Keratinocyte (primary cell): ENCODE data around the gene SAE1. TPM values are rescaled to one million over a fixed set of nuclear protein-coding genes. Genes with fewer than 3 reads are reported as not detected.

Experiments used
- DNase-seq: peaks from one replicate; pipeline ENCODE4 v3.0.0-alpha.2; 2011; ENCODE audit warnings: low read depth, missing footprints, low spot score
- FAIRE-seq: peaks from 2 replicates; lab custom pipeline; 2011; peaks lifted over from hg19 to GRCh38; lab: Jason Lieb, UNC
- H2AFZ ChIP-seq: 2 replicates; pipeline ENCODE4 v1.6.0; 2012; ENCODE audit warnings: low read length, control low read depth, inconsistent platforms; ENCODE audit not compliant: control insufficient read depth
- H3K27ac ChIP-seq: 2 replicates; pipeline ENCODE4 v1.5.1; 2011; ENCODE audit warnings: low read length; ENCODE audit not compliant: control insufficient read depth, insufficient read depth
- H3K27me3 ChIP-seq: 3 replicates; pipeline ENCODE4 v1.6.0; 2011; ENCODE audit warnings: low read length; ENCODE audit not compliant: control insufficient read depth, insufficient read depth; ENCODE audit errors: extremely low read depth
- H3K36me3 ChIP-seq, 2 experiments: 2 replicates in 1 of 2; 3 replicates in 1 of 2; pipeline ENCODE4 v1.5.1; 2011; ENCODE audit warnings: low read length in 2 of 2, mild to moderate bottlenecking in 1 of 2; ENCODE audit not compliant: control insufficient read depth in 2 of 2, insufficient read depth in 2 of 2; ENCODE audit errors: extremely low read depth in 1 of 2
- H3K4me1 ChIP-seq: 3 replicates; pipeline ENCODE4 v1.5.1; 2011; ENCODE audit warnings: low read length; ENCODE audit not compliant: control insufficient read depth, insufficient read depth; ENCODE audit errors: extremely low read depth
- H3K4me2 ChIP-seq: 3 replicates; pipeline ENCODE4 v1.6.0; 2011; ENCODE audit warnings: low read depth, low read length; ENCODE audit not compliant: control insufficient read depth, insufficient read depth; ENCODE audit errors: extremely low read depth
- H3K4me3 ChIP-seq, 3 experiments: fragments of 200-600 bp in 1 of 3; sonication (generic) in 1 of 3; 2 replicates in 2 of 3; 3 replicates in 1 of 3; pipeline ENCODE4 v1.5.1; 2011 to 2016; ENCODE audit warnings: low read length in 3 of 3, mild to moderate bottlenecking in 3 of 3, control low read depth in 2 of 3, inconsistent platforms in 1 of 3, low read depth in 1 of 3, mixed read lengths in 1 of 3, mixed run types in 1 of 3, moderate library complexity in 1 of 3; ENCODE audit not compliant: control insufficient read depth in 2 of 3, insufficient read depth in 2 of 3; ENCODE audit errors: extremely low read depth in 1 of 3
- H3K79me2 ChIP-seq: 2 replicates; pipeline ENCODE4 v1.6.0; 2012; ENCODE audit warnings: low read length; ENCODE audit not compliant: control insufficient read depth, insufficient read depth
- H3K9ac ChIP-seq: 3 replicates; pipeline ENCODE4 v1.6.0; 2011; ENCODE audit warnings: low read length; ENCODE audit not compliant: control insufficient read depth, insufficient read depth; ENCODE audit errors: extremely low read depth
- H3K9me1 ChIP-seq: 3 replicates; pipeline ENCODE4 v1.6.0; 2011; ENCODE audit warnings: low read length; ENCODE audit not compliant: control insufficient read depth, insufficient read depth; ENCODE audit errors: extremely low read depth
- H3K9me3 ChIP-seq: 2 replicates; pipeline ENCODE4 v1.5.1; 2012; ENCODE audit warnings: low read depth, low read length; ENCODE audit not compliant: control insufficient read depth
- H4K20me1 ChIP-seq: 3 replicates; pipeline ENCODE4 v1.6.0; 2011; ENCODE audit warnings: low read length; ENCODE audit not compliant: control insufficient read depth, insufficient read depth; ENCODE audit errors: extremely low read depth
- CTCF ChIP-seq, 3 experiments: IDR thresholded peaks in 1 of 3; conservative IDR thresholded peaks in 1 of 3; optimal IDR thresholded peaks in 1 of 3; 2 replicates in 2 of 3; 3 replicates in 1 of 3; pipeline versions ENCODE3 to v1.5.1; 2011; ENCODE audit warnings: low read length in 3 of 3, mild to moderate bottlenecking in 3 of 3, moderate library complexity in 2 of 3, control low read depth in 1 of 3, inconsistent platforms in 1 of 3; ENCODE audit not compliant: insufficient read depth in 2 of 3; ENCODE audit errors: extremely low read depth in 1 of 3
- EZH2 ChIP-seq: IDR thresholded peaks from one replicate; pipeline ENCODE4 v1.6.1; 2012; ENCODE audit warnings: inconsistent platforms, mild to moderate bottlenecking, low read length, moderate library complexity
- dilution Hi-C: fragments of 300-500 bp; cut with MboI; formaldehyde crosslinking; loops from one replicate; pipeline ENCODE4 v1.7.0; 2020; ENCODE audit warnings: low sequenced_read_pairs; ENCODE audit not compliant: extremely low pct_ligation_motif_present
- polyA minus RNA-seq, 3 experiments: library from RNA; depleted of rRNA, polyadenylated mRNA; stranded (reverse); fragments of >200 nt; gene quantifications; 1 replicate in 1 of 3; 2 replicates in 1 of 3; 3 replicates in 1 of 3; pipeline ENCODE4 v1.2.3, GENCODE V29; 2011
- polyA plus RNA-seq, 5 experiments: library from polyadenylated mRNA; depleted of rRNA in 3 of 5; stranded (reverse) in 3 of 5; stranded (forward) in 1 of 5; unstranded in 1 of 5; fragments of >200 nt; gene quantifications; 1 replicate in 1 of 5; 2 replicates in 3 of 5; 3 replicates in 1 of 5; pipeline versions ENCODE4 v1.2.1 to v1.2.3, GENCODE V29; 2011 to 2012; ENCODE audit warnings: missing spikeins in 2 of 5, low read depth in 1 of 5, low replicate concordance in 1 of 5

SAE1 gene
- 58.7 to 107 TPM (median 102 TPM) in 3 replicates for polyA plus RNA-seq
- polyA plus RNA-seq (2011; ENCODE audit: low read depth): 22.6 TPM
- 78.1 and 80.2 TPM in 2 replicates for polyA plus RNA-seq (2011; cell fraction: cytosol; rRNA removed)
- polyA plus RNA-seq (2011; cell fraction: nucleus; rRNA removed): 51.1 and 61.4 TPM in 2 replicates
- polyA plus RNA-seq (2012; ENCODE audit: low replicate concordance): 47.7 and 86.4 TPM in 2 replicates
- 41.4 to 55.0 TPM (median 42.4 TPM) in 3 replicates for polyA minus RNA-seq
- 32.4 TPM for polyA minus RNA-seq (2011; cell fraction: cytosol; rRNA and poly(A)+ RNA removed)
- 11.6 and 20.2 TPM in 2 replicates for polyA minus RNA-seq (2011; cell fraction: nucleus; rRNA and poly(A)+ RNA removed)

GRCh38 chr19:47130589-47131227 is at the start of gene SAE1:
SAE1 (plus strand) TSS chr19:47130835; CDS start chr19:47130931, 96 bp downstream.
- Histone ChIP-seq H3K9ac (peak within 1 kb of the TSS; percentile 89), H3K4me1 (peaks cover 6% of the 10 kb centered on the region), H3K9me1 (no peaks in the 10 kb centered on the region), H3K36me3 (peaks cover 0 to 2% of the 10 kb centered on the region in 2 experiments), H3K27me3 (no peaks in the 10 kb centered on the region), H3K4me2 (peak within 1 kb of the TSS; percentile 58), H2AFZ (peak within 1 kb of the TSS; percentile 87), H4K20me1 (peaks cover 7% of the 10 kb centered on the region), H3K9me3 (no peaks in the 10 kb centered on the region), H3K4me3 (peak within 1 kb of the TSS; percentile 78 to 89 (median 79)), H3K27ac (peak within 1 kb of the TSS; percentile 78), H3K79me2 (peaks cover 48% of the 10 kb centered on the region)
- FAIRE-seq: peak; percentile 87
- TF ChIP-seq EZH2 (no peak), CTCF (optimal IDR thresholded peaks at IDR 0.05 in 1 of 3, IDR thresholded peaks at IDR 0.05 in 1 of 3, conservative IDR thresholded peaks at IDR 0.05 in 1 of 3; ENCODE audit: extremely low read depth in 1 of 3, insufficient read depth in 2 of 3, low read length in 3 of 3) (peak; percentile 34 to 74 (median 61))
- DNase-seq: peak; percentile 87
- dilution Hi-C loops: no loop called here

GRCh38 chr19:47081095-47081494 is 49.5 kb upstream of the SAE1 start:
- Histone ChIP-seq H3K9me1 (no peaks in the 10 kb centered on the region), H3K36me3 (peaks cover 33 to 39% of the 10 kb centered on the region in 2 experiments), H3K9me3 (no peaks in the 10 kb centered on the region), H3K27ac (no peak overlapping the region), H3K79me2 (peaks cover 1% of the 10 kb centered on the region), H3K27me3 (no peaks in the 10 kb centered on the region), H3K4me2 (no peak overlapping the region), H4K20me1 (no peaks in the 10 kb centered on the region), H3K4me3 (no peak overlapping the region), H2AFZ (no peak overlapping the region), H3K4me1 (peaks cover 6% of the 10 kb centered on the region), H3K9ac (no peak overlapping the region)
- dilution Hi-C loops: no loop called here
- no peak for TF ChIP-seq EZH2
- no peak for TF ChIP-seq CTCF (optimal IDR thresholded peaks at IDR 0.05 in 1 of 3, IDR thresholded peaks at IDR 0.05 in 1 of 3, conservative IDR thresholded peaks at IDR 0.05 in 1 of 3; ENCODE audit: extremely low read depth in 1 of 3, insufficient read depth in 2 of 3, low read length in 3 of 3)
- DNase-seq (no peak), FAIRE-seq (no peak)
